Testis (tissue), 3 donors: Measurements from ENCODE around the gene ESR1. TPM values are rescaled to one million over a fixed set of nuclear protein-coding genes. Genes with fewer than 3 reads are reported as not detected.

Experiments
- DNase-seq: peaks from one replicate; pipeline ENCODE4 v3.0.0-alpha.2; 2019
- H3K27ac ChIP-seq, 2 donors: fragments of 200-600 bp; sonication (generic); one replicate each; pipeline ENCODE4 v1.5.1; 2019
- H3K27me3 ChIP-seq: fragments of 200-600 bp; sonication (generic); one replicate; pipeline ENCODE4 v1.5.1; 2019
- H3K36me3 ChIP-seq: fragments of 200-600 bp; sonication (generic); one replicate; pipeline ENCODE4 v1.5.1; 2017; ENCODE audit warnings: low read depth; ENCODE audit errors: missing control alignments
- H3K4me1 ChIP-seq: fragments of 200-600 bp; sonication (generic); one replicate; pipeline ENCODE4 v1.5.1; 2019
- H3K4me3 ChIP-seq, 2 donors: fragments of 200-600 bp; sonication (generic); one replicate each; pipeline ENCODE4 v1.5.1; 2017 to 2019
- H3K9me3 ChIP-seq: fragments of 200-600 bp; sonication (generic); one replicate; pipeline ENCODE4 v1.5.1; 2017
- CTCF ChIP-seq, 3 experiments: fragments of 450-650 bp in 2 of 3; fragments of 200-600 bp in 1 of 3; sonication (generic) in 1 of 3; IDR thresholded peaks; one replicate each; pipeline ENCODE4 v1.5.1; 2016 to 2019; ENCODE audit warnings: antibody characterized with exemption in 3 of 3, mild to moderate bottlenecking in 2 of 3, moderate library complexity in 1 of 3
- POLR2A ChIP-seq: fragments of 450-650 bp; IDR thresholded peaks from one replicate; pipeline ENCODE4 v1.6.1; 2017; ENCODE audit warnings: antibody characterized with exemption, mild to moderate bottlenecking, moderate library complexity
- WGBS, 2 donors: methylation state at CpG; one replicate each; pipeline ENCODE4 v1.1.5; 2018; 5-methylcytosine and 5-hydroxymethylcytosine counted together
- intact Hi-C: fragments of 100-400 bp; cut with DNase I; formaldehyde crosslinking; loops from one replicate; pipeline ENCODE4 v1.15.1; 2023; ENCODE audit warnings: low total_unique reads
- polyA plus RNA-seq: library from polyadenylated mRNA; stranded (reverse); fragments of 350-450 nt; fragmentation: Illumina TruSeq; extraction: RNeasy Lipid Tissue Mini Kit (QIAGEN cat#74804); gene quantifications from one replicate; pipeline ENCODE4 v1.2.3, GENCODE V29; 2014; ENCODE audit warnings: low read depth, low replicate concordance; ENCODE audit not compliant: insufficient read depth
- total RNA-seq, 2 donors: library from RNA; depleted of rRNA; stranded (reverse); fragments of >200 nt; gene quantifications; one replicate each; pipeline ENCODE4 v1.2.3, GENCODE V29; 2016

Gene ESR1
- total and polyA plus RNA-seq, 3 donors from 2014 or later: 4.3 to 9.3 (median 8.1) TPM

DNA sequence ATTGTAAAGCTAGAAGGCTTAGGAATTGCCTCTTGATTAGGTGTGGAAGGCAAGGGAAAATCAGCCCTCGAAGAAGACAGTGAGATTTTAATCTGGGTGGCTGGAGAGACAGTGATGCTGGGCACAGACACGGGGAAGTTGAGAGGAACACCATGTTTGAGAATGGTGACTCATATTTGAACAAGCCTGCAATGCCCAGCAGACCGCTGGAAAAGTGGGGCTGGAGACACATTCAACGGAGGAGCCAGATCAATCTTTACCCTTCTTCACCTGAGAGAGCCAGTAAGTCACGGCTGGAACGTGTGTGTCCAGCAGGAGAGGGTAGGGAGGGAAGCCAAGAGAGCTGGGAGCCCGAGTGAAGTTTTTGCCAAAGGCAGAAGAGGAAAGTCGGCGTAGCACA, 3.7 kb upstream of the ESR1 start:
- no peak overlapping the region for H3K27ac ChIP-seq
- WGBS, 2 donors: 83 to 86% methylated on average over 9 of the region's 9 CpGs
- intact Hi-C loops: no loop called here

GRCh38 chr6:151804585-151805285, 2.7 kb upstream of the ESR1 start:
- 84 to 88% methylated on average over 11 of the region's 11 CpGs for WGBS, 2 donors
- intact Hi-C loops: no loop called here
- Histone ChIP-seq H3K4me1 (peaks cover 26% of the 10 kb centered on the region), H3K27me3 (no peaks in the 10 kb centered on the region), H3K27ac (no peak overlapping the region), H3K9me3 (no peaks in the 10 kb centered on the region), H3K4me3 (no peak overlapping the region), H3K36me3 (no peaks in the 10 kb centered on the region)
- no peak for DNase-seq
- TF ChIP-seq POLR2A (no peak), CTCF (IDR thresholded peaks at IDR 0.05) (no peak)

More for the DNA sequence above, 3.7 kb upstream of the ESR1 start:
- H3K4me1 ChIP-seq: peaks cover 26% of the 10 kb centered on the region
- H3K4me3 ChIP-seq: no peak overlapping the region
- no peak for DNase-seq
- H3K9me3 ChIP-seq: no peaks in the 10 kb centered on the region
- H3K27me3 ChIP-seq: no peaks in the 10 kb centered on the region
- H3K36me3 ChIP-seq: no peaks in the 10 kb centered on the region
- no peak for TF ChIP-seq CTCF (IDR thresholded peaks at IDR 0.05)
- TF ChIP-seq POLR2A: no peak

- H3K27ac ChIP-seq: no peak overlapping the region
- no peaks in the 10 kb centered on the region for H3K27me3 ChIP-seq
- 43 to 50% methylated on average over 11 of the region's 11 CpGs for WGBS, 2 donors
- H3K36me3 ChIP-seq: no peaks in the 10 kb centered on the region
- no peaks in the 10 kb centered on the region for H3K9me3 ChIP-seq
- TF ChIP-seq CTCF (IDR thresholded peaks at IDR 0.05) (no peak), POLR2A (no peak)
- no peak overlapping the region for H3K4me3 ChIP-seq
- peaks cover 22% of the 10 kb centered on the region for H3K4me1 ChIP-seq
- intact Hi-C loops: no loop called here
- DNase-seq: peak; percentile 31
These were observed 2.1 kb upstream of the ESR1 start for GRCh38 chr6:151805286-151805840.

DNA sequence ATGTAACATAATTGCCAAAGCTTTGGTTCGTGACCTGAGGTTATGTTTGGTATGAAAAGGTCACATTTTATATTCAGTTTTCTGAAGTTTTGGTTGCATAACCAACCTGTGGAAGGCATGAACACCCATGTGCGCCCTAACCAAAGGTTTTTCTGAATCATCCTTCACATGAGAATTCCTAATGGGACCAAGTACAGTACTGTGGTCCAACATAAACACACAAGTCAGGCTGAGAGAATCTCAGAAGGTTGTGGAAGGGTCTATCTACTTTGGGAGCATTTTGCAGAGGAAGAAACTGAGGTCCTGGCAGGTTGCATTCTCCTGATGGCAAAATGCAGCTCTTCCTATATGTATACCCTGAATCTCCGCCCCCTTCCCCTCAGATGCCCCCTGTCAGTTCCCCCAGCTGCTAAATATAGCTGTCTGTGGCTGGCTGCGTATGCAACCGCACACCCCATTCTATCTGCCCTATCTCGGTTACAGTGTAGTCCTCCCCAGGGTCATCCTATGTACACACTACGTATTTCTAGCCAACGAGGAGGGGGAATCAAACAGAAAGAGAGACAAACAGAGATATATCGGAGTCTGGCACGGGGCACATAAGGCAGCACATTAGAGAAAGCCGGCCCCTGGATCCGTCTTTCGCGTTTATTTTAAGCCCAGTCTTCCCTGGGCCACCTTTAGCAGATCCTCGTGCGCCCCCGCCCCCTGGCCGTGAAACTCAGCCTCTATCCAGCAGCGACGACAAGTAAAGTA, 547 bp upstream of the ESR1 start:
- Histone ChIP-seq H3K27me3 (no peaks in the 10 kb centered on the region), H3K27ac (no peak overlapping the region)
- DNase-seq: no peak

More for the DNA sequence above, 547 bp upstream of the ESR1 start:
- Histone ChIP-seq H3K4me3 (peak overlapping the region; percentile 36 to 59), H3K9me3 (no peaks in the 10 kb centered on the region), H3K4me1 (peaks cover 11% of the 10 kb centered on the region), H3K36me3 (no peaks in the 10 kb centered on the region)
- TF ChIP-seq CTCF (IDR thresholded peaks at IDR 0.05) (no peak), POLR2A (no peak)
- intact Hi-C loops: no loop called here
- 8 to 10% methylated on average over 20 of the region's 20 CpGs for WGBS, 2 donors
